Measurements from ENCODE around the gene TM4SF4.

TM4SF4 gene

GRCh38 chr3:149512073-149512782 lies 37.7 kb downstream of the TM4SF4 start:
- DNase-seq (ENCODE audit: low read depth) = no peak

- no peak for DNase-seq (ENCODE audit: low read depth)
Measured at GRCh38 chr3:149514471-149514870, 40.0 kb downstream of the TM4SF4 start.

DNA sequence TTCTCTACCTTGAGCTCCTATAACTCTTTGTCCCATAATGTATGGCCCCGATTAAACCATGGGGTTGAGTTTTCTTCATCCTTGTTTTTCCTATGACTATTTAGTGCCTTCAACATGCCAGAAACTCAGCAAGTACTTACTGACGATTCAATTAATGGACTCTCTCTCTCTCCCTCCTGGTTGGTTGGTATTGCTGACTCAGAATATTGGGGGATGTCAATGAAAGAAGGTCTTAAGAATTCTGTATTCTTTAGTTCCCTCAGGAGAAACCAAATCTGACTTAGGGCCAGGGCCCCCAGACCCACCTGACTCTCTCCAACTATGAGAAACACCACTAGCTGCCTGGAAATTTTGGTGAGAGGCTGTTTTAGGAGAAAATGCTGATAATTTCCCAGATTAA lies 40.8 kb downstream of the TM4SF4 start:
- no peak for DNase-seq (ENCODE audit: low read depth)

- DNase-seq (ENCODE audit: low read depth) = no peak
Measured at GRCh38 chr3:149516920-149517319, 42.4 kb downstream of the TM4SF4 start.

DNA sequence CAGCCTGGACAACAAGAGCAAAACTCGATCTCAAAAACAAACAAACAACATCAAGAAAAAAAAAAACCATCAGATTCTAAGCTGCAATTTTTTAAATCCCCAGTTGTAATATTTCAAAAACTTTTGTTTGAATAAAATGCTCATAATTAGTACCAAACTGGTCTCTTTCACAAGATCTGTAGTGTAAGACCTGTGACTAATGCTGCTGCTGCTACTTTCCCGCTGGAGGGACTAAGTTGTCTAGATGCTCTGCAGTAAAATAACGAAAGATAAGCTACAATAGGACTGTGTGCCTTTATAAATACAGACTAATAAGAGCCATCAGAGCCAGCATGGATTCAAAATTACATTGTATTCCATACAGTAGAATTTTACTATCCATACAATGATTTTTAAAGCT lies 45.4 kb downstream of the TM4SF4 start:
- DNase-seq (ENCODE audit: low read depth) = no peak

GRCh38 chr3:149523512-149524299 lies 49.2 kb downstream of the TM4SF4 start:
- no peak for DNase-seq (ENCODE audit: low read depth)

- DNase-seq (ENCODE audit: low read depth) = no peak
Measured at GRCh38 chr3:149527531-149528339, 53.2 kb downstream of the TM4SF4 start.

- DNase-seq (ENCODE audit: low read depth) = no peak
Measured at GRCh38 chr3:149528340-149528650, 53.8 kb downstream of the TM4SF4 start.

DNA sequence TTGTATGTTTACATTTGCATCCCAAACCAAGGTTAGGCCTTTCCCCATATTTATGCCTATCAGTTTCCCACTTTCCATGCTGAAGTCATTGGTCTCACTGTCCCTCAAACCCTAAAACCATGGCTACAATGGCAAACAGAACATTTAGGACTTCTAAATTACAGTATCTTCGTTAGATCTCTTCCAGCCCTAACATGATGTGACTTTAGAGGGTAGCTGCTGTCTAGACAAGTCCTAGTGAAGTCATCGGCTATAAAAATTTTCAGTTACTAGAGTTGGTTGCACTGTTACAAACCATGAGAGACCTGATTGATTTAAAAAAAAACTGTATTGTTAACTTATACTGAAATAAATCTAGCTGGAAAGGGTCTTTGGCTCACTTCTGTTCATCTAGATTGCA lies 54.6 kb downstream of the TM4SF4 start:
- no peak for DNase-seq (ENCODE audit: low read depth)

GRCh38 chr3:149532489-149533180 lies 58.1 kb downstream of the TM4SF4 start:
- no peak for DNase-seq (ENCODE audit: low read depth)

DNA sequence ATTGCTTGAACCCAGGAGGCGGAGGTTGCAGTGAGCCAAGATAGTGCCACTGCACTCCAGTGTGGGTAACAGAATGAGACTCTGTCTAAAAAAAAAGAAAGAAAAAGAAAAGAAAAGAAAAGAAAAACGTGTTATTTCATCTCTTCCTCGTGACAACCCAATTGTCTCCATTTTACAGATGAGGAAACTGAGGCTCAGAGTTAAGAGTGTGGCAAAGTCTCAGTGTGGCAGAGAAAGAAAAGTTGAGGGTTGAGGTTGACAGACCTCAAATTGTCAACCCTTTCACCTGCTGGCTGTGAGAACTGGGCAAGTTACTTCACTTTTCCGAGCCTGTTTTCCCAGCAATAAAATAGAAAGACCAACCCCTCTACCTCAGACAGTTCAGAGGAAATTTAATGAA lies 59.6 kb downstream of the TM4SF4 start:
- DNase-seq (ENCODE audit: low read depth) = no peak

DNA sequence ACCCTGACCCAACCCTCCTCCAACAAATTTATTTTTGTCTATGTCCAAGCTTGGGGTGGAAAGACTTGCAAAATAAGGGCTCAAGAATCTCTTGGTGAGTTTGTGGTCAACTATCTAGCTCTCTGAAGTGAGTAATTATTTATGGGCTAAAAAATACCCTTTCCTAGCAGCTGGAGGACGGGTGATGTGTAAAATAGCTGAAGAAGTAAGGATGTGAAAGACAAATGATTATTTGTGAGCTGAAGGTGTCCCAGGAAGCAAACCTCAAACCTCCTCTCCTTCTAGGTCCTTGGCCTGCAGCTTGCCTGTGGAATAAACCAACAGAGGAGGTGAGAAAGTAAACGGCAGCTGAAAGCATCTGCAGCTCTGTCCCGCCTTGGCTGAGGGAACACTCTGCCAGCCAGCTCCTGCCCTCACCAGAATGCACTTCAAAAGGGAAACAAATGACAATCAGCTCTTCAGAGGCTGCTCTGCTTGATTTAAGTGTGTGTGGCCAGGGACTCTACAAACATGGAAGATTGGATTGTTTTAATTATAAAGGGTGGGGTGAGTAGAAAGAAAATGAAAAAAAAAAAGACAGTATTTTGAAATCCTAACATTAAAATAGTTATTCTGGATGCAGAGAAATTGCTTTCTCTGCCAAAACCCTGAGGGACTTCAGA lies 60.3 kb downstream of the TM4SF4 start:
- DNase-seq (ENCODE audit: low read depth) = no peak

- DNase-seq (ENCODE audit: low read depth) = no peak
Measured at GRCh38 chr3:149535333-149535685, 60.8 kb downstream of the TM4SF4 start.

DNA sequence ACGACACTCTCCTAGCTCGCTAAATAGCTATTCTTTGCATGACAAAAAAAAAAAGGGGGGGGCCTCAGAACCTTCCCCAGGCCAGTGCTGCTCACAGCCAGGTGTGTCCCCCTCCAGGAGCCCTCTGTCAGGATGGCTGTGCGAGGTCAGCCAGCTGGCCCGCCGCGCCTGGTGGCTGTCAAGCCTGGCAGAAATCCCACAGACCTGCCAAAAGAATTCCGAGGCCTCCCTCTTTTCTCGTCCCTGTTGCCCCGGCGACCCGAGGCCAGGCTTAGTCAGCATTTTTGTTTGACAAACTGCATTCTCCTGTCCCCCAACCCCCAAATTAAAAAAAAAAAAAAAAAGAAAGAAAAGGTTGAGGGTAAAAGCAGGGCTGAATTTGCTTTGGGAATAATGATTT lies 61.9 kb downstream of the TM4SF4 start:
- no peak for DNase-seq (ENCODE audit: low read depth)

GRCh38 chr3:149538371-149538770 lies 63.9 kb downstream of the TM4SF4 start:
- DNase-seq (ENCODE audit: low read depth) = no peak

GRCh38 chr3:149541091-149541491 lies 66.6 kb downstream of the TM4SF4 start:
- no peak for DNase-seq (ENCODE audit: low read depth)

DNA sequence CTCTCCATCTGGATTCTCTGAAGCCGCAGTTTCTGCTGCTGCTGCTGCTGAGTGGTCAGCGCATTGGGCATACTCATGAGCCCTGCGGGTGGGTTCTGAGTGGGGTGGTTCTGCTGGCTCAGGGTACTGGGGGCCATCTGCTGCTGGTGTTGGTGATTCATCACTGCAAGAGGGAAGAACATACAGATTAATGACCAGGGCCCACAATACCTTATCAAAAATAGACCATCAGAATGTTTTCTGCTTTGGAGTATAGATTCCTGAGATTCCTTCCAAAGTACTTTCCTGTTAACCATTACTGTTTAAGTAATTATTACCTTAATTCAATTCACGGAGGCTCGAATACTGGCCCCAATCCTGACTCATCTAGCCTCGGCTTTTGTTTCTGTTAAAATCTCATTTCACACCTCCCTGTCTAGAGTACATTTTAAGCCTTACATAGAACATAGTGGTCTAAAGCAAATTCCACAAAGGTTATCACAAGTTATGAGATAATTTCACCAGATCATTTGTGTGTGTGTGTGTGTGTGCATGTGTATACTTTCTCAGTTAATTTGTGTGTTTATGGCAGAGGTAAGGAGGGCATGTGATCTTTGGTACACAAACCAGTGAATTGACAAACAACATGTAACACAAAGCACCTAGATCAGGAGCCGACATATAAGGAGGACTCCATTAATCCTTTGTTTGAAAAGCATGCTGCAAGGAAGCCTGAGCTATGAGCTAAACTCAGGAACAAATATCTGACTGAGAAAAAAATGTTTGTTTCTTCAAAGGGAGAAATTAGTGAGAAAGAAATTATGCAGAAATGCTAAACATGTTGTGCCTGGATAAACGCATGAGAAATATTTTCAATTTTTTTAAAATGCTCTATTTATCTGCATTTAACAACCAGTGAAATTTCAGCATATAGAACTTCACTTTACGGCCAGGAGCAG lies 68.1 kb downstream of the TM4SF4 start:
- DNase-seq (ENCODE audit: low read depth) = no peak

DNA sequence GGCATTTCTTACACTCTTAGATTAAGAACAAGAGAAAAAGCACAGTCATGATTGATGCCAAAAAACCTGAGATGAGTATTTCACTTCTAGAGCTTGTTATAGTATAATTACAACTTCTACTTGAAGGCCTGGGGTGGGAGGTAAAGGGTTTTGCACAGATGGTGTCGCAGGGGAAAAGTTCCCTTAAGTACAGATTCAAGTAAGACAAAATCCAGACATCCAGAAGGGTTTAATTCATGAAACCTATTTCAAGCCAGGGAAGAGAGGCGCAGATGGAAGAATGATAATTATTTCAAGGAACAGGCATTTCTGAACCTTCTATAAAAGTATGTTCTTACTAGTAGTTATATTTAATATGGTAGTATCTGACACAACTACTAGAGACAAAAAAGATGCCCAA lies 70.6 kb downstream of the TM4SF4 start:
- DNase-seq (ENCODE audit: low read depth) = no peak

DNA sequence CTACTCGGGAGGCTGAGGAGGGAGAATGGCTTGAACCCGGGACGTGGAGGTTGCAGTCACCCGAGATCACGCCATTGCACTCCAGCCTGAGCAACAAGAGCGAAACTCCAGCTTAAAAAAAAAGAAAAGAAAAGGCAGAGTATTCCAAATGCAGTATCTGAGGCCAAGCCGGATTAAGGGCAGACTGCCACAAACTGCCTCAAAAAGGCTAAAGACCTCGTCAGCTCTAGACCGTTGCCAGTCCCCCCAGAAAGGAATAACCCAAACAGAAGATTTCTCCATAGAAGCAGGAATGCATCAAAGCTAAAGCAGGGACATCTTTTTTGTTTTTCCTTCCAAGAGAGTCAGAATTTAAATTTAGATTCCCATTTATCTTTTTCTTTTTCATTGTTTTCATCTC lies 72.9 kb downstream of the TM4SF4 start:
- DNase-seq (ENCODE audit: low read depth) = no peak

DNA sequence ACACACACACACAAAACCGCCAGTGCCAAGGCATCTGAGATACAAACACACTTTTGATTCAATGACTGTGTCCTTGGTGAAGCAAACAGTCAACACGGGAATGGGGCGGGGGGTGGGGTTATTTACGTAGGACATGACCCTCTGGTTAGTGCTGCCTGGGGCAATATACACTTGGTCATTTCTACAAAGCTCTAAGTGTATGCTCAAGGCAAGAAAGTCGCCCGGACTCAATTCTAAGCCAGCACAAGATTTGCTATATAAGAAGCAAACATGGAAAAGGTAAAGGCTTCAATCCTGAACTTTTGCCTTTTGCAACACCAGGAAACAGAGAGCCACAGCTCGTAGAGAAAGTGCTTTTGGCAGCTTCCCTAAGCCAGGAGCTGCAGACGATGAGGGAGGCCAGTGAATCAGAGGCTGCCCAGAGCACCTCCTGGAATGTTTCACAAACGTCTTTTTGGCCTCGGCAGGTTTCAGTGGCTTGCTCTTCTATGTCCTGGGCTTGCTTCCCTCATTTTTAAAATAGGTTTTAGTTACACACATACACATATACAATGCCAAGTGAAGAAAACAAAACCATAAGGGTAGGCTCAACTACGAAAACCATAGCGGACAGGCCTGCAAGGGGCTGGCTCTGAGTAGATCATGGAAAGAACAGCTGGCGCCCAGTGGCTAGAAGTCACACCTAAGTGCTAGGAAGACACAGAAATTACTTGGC lies 73.6 kb downstream of the TM4SF4 start:
- no peak for DNase-seq (ENCODE audit: low read depth)
